Loucy (cell line): ENCODE data around the gene RGS7BP.

Experiments used
- H2AFZ ChIP-seq: fragments of 200-600 bp; sonication (generic); 2 replicates; pipeline ENCODE4 v1.6.0; 2016; ENCODE audit warnings: antibody characterized with exemption, mild to moderate bottlenecking, low read length, moderate library complexity
- H3F3A ChIP-seq: fragments of 200-600 bp; 2 replicates; pipeline ENCODE4 v1.6.0; 2016; ENCODE audit warnings: antibody characterized with exemption, low read depth, mild to moderate bottlenecking
- H3K27me3 ChIP-seq: fragments of 200-600 bp; sonication (generic); 2 replicates; pipeline ENCODE4 v1.6.1; 2014; ENCODE audit warnings: low read length, mild to moderate bottlenecking; ENCODE audit not compliant: insufficient read depth, poor library complexity, severe bottlenecking
- H3K36me3 ChIP-seq: fragments of 200-600 bp; sonication (generic); 2 replicates; pipeline ENCODE4 v1.6.1; 2016; ENCODE audit warnings: low read length; ENCODE audit not compliant: insufficient read depth
- H3K4me1 ChIP-seq: fragments of 200-600 bp; sonication (generic); 2 replicates; pipeline ENCODE4 v1.5.1; 2014; ENCODE audit warnings: low read length, mild to moderate bottlenecking; ENCODE audit not compliant: insufficient read depth, poor library complexity, severe bottlenecking
- H3K4me2 ChIP-seq: fragments of 200-600 bp; sonication (generic); 2 replicates; pipeline ENCODE4 v1.6.0; 2014; ENCODE audit warnings: antibody characterized with exemption, low read length, low read depth, mild to moderate bottlenecking; ENCODE audit not compliant: poor library complexity, severe bottlenecking
- H3K4me3 ChIP-seq: fragments of 200-600 bp; sonication (generic); 2 replicates; pipeline ENCODE4 v1.5.1; 2014; ENCODE audit warnings: low read length, mild to moderate bottlenecking, mixed read lengths; ENCODE audit not compliant: poor library complexity, severe bottlenecking
- H3K79me2 ChIP-seq: fragments of 200-600 bp; sonication (generic); 2 replicates; pipeline ENCODE4 v1.6.1; 2014; ENCODE audit warnings: low read length; ENCODE audit not compliant: insufficient read depth
- H3K9ac ChIP-seq: fragments of 200-600 bp; sonication (generic); 2 replicates; pipeline ENCODE4 v1.6.0; 2014; ENCODE audit warnings: mild to moderate bottlenecking, low read depth, low read length, moderate library complexity; ENCODE audit not compliant: poor library complexity, severe bottlenecking
- H3K9me2 ChIP-seq: fragments of 200-600 bp; sonication (generic); replicated peaks from 2 replicates; pipeline ENCODE4 v1.6.1; 2016; ENCODE audit warnings: low read depth, low read length, mixed read lengths
- H3K9me3 ChIP-seq: fragments of 200-600 bp; sonication (generic); 2 replicates; pipeline ENCODE4 v1.6.1; 2014; ENCODE audit warnings: mild to moderate bottlenecking, antibody characterized with exemption, low read length, low read depth; ENCODE audit not compliant: insufficient read depth
- H4K20me1 ChIP-seq: fragments of 200-600 bp; sonication (generic); 2 replicates; pipeline ENCODE4 v1.6.0; 2014; ENCODE audit warnings: antibody characterized with exemption, low read length, mild to moderate bottlenecking; ENCODE audit not compliant: insufficient read depth, poor library complexity, severe bottlenecking
- CTCF ChIP-seq: fragments of 200-600 bp; sonication (generic); conservative IDR thresholded peaks from 2 replicates; pipeline ENCODE4 v1.5.1; 2014; ENCODE audit warnings: mild to moderate bottlenecking, antibody characterized with exemption, low read length
- EZH2phosphoT487 ChIP-seq: fragments of 200-600 bp; IDR thresholded peaks from 2 replicates; pipeline ENCODE4 v1.6.1; 2018; ENCODE audit warnings: antibody characterized with exemption, mild to moderate bottlenecking, moderate library complexity, borderline replicate concordance

The RGS7BP gene

GRCh38 chr5:64513492-64513891 is 7.7 kb downstream of the RGS7BP start:
- TF ChIP-seq CTCF (no peak), EZH2phosphoT487 (no peak)
- Histone ChIP-seq H3K9ac (no peak overlapping the region), H3F3A (no peaks in the 10 kb centered on the region), H2AFZ (no peak overlapping the region), H3K9me2 (no peaks in the 10 kb centered on the region), H3K9me3 (no peaks in the 10 kb centered on the region), H3K4me2 (no peak overlapping the region), H3K79me2 (no peaks in the 10 kb centered on the region), H3K4me3 (no peak overlapping the region), H4K20me1 (no peaks in the 10 kb centered on the region), H3K27me3 (no peaks in the 10 kb centered on the region), H3K36me3 (no peaks in the 10 kb centered on the region), H3K4me1 (no peaks in the 10 kb centered on the region)

GRCh38 chr5:64514612-64515011 is 8.8 kb downstream of the RGS7BP start:
- TF ChIP-seq CTCF (no peak), EZH2phosphoT487 (no peak)
- Histone ChIP-seq H3K27me3 (no peaks in the 10 kb centered on the region), H3K36me3 (no peaks in the 10 kb centered on the region), H3K4me3 (no peak overlapping the region), H4K20me1 (no peaks in the 10 kb centered on the region), H3F3A (no peaks in the 10 kb centered on the region), H3K9me2 (no peaks in the 10 kb centered on the region), H3K9me3 (no peaks in the 10 kb centered on the region), H2AFZ (no peak overlapping the region), H3K4me2 (no peak overlapping the region), H3K79me2 (no peaks in the 10 kb centered on the region), H3K4me1 (no peaks in the 10 kb centered on the region), H3K9ac (no peak overlapping the region)

- H3K9ac ChIP-seq = no peak overlapping the region
- no peaks in the 10 kb centered on the region for H3K27me3 ChIP-seq
- no peaks in the 10 kb centered on the region for H3K9me2 ChIP-seq
- no peak overlapping the region for H3K4me3 ChIP-seq
- H3K9me3 ChIP-seq = no peaks in the 10 kb centered on the region
- no peaks in the 10 kb centered on the region for H4K20me1 ChIP-seq
- H3K4me2 ChIP-seq = no peak overlapping the region
- TF ChIP-seq CTCF (no peak), EZH2phosphoT487 (no peak)
- H3K79me2 ChIP-seq = no peaks in the 10 kb centered on the region
- no peaks in the 10 kb centered on the region for H3K36me3 ChIP-seq
- no peaks in the 10 kb centered on the region for H3K4me1 ChIP-seq
- no peaks in the 10 kb centered on the region for H3F3A ChIP-seq
- H2AFZ ChIP-seq = no peak overlapping the region
These were observed 10.4 kb downstream of the RGS7BP start for GRCh38 chr5:64516216-64516615.
